HG03097 (cell line): Measurements from ENCODE around the gene PRR15L.
"Not testable (repeated sequence)": the region's sequence is repeated elsewhere in the genome, so short reads cannot be mapped to it uniquely, and the experiment has no call there.

Experiments
- ATAC-seq: cut with Tn5 transposase; IDR thresholded peaks from one replicate; pipeline ENCODE4 v1.9.1; 2021; ENCODE audit not compliant: unreplicated experiment, low FRiP score

The PRR15L gene, protein sequence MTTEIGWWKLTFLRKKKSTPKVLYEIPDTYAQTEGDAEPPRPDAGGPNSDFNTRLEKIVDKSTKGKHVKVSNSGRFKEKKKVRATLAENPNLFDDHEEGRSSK

GRCh38 chr17:47957591-47958490, at the start of gene PRR15L:
PRR15L (minus strand) TSS chr17:47957883; CDS start chr17:47953234, 4,649 bp downstream.
- ATAC-seq, result no peak

DNA sequence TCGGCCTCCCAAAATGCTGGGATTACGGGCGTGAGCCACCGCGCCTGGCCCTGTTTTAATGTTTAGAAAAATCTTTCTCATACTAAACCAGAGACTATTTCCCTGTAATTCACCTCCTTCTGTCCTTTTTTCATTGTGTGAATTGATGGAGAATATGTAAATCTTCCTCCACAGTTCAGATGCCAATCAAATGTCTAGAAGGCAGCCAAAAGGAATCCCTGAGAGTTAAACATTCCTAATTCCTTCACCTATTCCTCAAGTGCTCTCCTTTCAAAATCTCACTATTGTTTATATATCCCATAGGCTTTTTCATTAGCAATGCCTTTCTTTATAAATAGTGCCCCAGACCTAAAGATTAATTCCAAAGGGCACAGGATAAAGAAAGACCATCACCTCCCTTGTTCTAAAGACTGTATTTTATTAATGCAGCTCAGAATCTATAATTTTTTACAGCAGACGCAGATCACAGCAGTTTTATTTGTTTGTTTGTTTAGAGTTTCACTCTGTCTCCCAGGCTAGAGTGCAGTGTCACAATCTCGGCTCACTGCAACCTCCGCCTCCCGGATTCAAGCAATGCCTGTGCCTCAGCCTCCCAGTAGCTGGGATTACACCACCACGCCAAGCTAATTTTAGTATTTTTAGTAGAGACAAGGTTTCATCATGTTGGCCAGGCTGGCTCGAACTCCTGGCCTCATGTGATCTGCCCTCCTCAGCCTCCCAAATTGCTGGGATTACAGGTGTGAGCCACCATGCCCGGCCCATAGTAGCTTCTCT, 49.4 kb upstream of the PRR15L start:
- ATAC-seq, result no peak

GRCh38 chr17:48004983-48005382, 47.3 kb upstream of the PRR15L start:
- ATAC-seq, result no peak

DNA sequence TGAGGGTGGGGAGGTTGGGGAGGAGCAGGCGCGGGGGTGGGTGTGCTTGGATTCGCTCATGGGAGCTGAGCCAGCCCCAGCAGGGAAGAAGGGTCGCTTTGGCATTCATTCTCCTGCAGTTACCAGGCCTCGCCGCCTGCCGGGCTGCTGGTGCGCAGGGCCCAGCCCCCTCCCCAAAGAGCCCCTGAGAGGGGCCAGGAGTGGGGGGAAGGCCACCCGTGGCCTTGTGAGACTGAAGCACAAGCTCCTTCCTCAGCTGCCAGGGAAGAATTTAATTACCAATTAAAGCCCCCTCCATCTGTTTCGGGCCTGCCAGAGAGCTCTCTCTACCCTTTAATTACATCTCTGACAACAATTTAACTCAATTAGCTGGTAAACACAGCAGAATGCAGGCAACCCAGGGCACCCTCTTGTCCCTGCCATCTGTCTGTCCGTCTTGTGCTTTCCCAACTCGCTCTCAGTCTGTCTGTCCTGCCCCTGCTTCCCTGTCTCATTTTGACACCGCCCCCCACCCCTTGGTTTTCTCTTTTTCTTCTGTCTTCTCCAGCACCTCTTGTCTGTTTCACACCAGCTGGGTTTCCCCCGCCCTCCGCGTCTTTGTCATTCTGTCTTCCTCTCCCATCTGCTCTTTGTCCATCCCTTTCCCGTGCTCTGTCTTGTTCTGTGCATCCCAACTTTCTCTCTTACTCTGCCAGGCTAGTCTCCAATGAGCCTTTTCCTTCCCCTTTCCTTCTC, 45.9 kb upstream of the PRR15L start:
- no peak for ATAC-seq

DNA sequence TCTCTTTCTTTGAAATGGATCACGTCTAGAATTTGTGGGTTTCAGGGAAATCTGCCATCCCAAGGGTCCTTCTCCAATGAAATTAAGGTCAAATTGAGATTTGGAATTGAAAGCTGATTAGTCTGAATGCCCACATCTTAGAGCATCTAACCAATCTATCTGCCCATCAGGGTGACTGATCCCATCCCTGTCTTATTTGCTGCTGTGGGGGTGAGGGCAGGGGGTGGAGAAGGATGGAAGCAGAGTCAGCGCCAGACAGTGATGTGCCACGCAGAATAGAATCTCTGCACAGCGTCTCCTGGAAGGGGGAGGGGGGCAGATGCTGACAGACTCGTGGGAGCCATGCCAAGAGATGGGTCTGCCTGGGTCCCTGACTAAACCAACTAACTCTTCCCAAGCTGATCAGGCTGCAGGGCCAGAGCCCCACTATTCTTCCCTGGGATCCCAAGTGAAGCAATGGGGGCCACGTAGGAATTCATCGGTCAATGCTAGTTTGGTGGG, 45.3 kb upstream of the PRR15L start:
- no peak for ATAC-seq

GRCh38 chr17:48002266-48002915, 44.7 kb upstream of the PRR15L start:
- ATAC-seq, result no peak

DNA sequence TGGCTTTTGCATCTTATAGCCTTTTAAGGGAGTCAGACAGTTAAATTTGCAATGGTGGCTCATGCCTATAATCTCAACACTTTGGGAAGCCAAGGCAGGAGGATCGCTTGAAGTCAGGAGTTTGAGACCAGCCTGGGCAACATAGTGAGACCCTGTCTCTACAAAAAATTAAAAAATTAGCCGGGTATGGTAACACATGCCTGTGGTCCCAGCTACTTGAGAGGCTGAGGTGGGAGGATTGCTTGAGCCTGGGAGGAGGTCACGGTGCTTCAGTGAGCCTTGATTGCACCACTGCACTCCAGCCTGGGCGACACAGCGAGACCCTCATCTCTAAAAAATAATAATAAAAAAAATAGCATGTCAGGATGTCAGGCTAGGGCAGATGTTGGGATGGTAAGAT, 44.0 kb upstream of the PRR15L start:
- ATAC-seq, result not testable (repeated sequence)

DNA sequence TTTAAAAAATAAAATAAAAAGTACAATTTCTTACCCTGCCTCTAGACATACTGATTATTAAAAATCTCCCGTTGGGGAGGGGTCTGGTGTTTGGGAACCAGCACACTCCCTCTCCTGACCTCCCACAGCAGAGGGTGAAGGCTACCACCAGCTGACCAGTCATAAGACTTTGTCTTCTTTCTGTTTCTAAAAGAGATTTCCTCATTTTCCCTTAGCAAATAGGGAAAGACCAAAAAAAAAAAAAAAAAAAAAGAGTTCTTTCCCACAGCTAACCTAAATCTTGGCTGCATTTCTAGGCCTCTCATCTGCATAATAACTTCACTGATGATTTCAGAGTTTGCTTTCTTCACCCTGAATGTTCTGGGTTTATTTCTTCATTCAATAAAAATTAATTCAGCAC, 43.5 kb upstream of the PRR15L start:
- ATAC-seq, result no peak

DNA sequence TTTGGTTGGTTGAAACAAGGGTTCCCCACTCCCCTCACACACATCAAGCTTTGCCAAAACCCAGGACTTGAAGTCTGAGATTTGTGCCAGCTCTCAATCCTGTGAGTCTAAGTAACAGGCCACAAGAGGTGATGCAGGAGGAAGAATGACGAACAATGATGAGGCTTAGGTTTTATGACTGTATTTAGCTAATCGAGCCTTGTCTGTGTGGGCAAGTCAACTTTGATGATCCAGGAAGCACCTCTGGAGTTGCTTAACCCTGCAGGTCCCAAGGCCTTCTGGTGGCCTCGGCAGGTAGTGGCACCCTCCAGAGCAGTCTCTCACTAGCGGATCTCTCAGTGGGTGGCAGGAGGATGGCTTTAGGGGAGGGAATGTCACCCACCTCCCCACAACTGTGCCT, 41.9 kb upstream of the PRR15L start:
- no peak for ATAC-seq

DNA sequence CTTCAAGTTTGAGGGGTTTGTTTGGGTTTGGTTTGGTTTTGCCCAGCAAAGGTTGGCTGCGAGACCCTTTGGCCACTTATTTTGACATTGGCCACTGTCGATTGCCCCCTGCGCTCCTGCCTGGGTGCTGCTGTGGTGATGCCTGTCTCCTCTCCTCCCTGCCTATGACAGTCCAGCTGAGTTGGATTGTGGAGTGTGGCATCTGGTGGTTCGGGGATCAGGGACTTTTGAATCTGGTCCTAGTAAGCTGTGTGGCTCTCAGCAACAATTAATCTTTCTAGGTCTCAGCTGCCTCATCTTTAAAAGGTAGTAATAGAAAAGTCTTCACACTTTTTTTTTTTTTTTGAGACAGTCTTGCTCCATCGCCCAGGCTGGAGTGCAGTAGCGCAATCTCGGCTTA, 40.4 kb upstream of the PRR15L start:
- ATAC-seq, result no peak

DNA sequence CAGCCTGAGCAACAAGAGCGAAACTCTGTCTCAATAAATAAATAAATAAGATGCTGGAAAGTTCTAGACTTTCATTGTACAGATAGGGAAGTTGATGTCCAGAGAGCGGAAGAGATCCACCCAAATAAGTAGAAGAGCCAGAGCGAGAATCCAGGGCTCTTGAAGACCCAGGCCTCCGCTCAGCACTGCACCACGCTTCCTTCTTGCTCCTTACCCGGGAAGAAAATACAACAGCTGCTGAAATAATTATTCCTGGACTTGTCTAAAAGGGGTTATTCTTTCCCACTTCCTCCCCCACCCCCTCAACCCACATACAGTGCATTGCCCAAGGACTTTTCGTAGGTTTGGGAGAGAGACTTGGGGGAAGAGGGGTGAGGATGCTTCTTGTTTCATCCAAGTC, 39.9 kb upstream of the PRR15L start:
- ATAC-seq, result no peak

- ATAC-seq, result no peak
Measured at GRCh38 chr17:47996201-47996600, 38.5 kb upstream of the PRR15L start.

GRCh38 chr17:47995241-47995935, 37.7 kb upstream of the PRR15L start:
- ATAC-seq, result no peak

- ATAC-seq, result no peak
Measured at GRCh38 chr17:47994724-47995123, 37.0 kb upstream of the PRR15L start.

DNA sequence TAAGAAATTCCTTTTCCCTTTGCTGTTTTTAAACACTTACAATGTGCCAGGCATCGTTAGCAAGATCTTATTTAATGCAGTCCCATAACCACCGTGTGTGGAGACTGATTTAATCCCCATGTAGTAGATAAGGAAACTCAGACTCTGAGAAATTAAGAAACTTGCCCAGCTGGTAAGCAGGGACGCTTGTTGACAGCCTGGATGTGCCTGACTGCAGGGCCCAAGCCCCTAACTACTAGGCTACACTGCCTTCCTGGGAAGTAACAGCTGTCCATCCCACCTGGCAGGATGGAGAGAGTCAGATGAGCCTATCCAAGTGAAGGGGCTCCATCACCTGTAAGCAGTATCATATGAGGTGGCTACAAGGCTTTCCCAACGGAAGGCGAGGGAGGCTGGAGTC, 36.3 kb upstream of the PRR15L start:
- no peak for ATAC-seq

- ATAC-seq, result no peak
Measured at GRCh38 chr17:47993031-47993564, 35.4 kb upstream of the PRR15L start.

DNA sequence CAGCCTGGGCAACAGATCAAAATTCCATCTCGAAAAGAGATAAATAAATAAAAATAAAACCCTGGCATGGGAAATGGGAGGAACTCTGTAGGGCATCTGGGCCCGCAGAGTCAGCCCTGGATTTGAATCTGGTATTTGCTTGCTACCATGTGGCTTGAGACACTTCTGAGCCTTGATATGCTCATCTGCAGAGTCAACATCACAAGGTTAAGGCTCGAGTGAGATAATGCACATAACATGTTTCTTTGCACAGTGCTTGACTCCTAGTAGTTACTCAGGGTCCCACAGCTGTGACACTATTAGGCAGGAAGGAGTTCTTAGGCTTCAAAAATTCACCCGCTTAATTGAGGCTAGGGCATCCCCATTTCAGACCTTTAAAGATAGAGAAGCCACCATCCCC, 34.5 kb upstream of the PRR15L start:
- ATAC-seq, result no peak

GRCh38 chr17:47990962-47991731, 33.5 kb upstream of the PRR15L start:
- ATAC-seq, result no peak

- no peak for ATAC-seq
Measured at GRCh38 chr17:47989700-47990099, 32.0 kb upstream of the PRR15L start.
